ENCODE data around the gene RNF141.

DNA sequence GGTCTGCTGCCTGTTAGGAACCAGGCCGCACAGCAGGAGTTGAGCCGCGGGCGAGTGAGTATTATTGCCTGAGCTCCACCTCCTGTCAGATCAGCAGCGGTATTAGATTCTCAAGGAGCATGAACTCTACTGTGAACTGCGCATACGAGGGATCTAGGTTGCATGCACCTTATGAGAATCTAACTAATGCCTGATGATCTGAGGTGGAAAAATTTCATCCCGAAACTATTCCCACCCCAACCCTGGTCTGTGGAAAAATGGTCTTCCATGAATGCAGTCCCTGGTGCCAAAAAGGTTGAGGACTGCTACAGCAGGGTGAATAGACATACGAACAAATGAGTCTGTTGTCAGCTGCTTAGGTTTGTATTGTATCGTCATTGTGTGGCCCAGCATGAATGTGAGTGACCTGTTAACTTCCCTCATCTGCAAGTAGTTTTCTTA is 29.8 kb downstream of the RNF141 start:
- TF ChIP-seq EZH2phosphoT487 (IDR thresholded peaks at IDR 0.05) (peak; percentile 48), CTCF (IDR thresholded peaks at IDR 0.05) (no peak)

Data from neural progenitor cell (in vitro differentiated cells).